ENCODE data around the gene ARRB2.

DNA sequence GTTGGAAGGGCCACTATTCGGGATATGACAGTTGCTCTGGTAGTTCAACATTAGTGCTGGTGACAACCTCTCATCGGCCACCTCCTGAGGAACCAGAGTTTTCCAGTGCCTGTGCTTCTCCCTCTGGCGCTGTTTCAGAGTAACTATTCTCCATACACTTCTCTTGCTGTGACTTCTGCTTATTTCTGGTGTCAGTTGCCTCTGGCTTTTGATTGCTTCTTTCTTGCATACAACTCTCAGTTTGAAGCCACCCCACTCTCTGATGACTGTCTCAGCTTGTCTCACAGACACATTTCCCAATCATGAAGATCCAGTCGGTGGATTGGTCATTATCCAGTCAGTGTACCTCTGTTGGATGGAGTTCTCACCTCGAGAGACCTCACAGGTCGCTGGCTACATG, 57.9 kb downstream of the ARRB2 start:
- TF ChIP-seq, protein P1, sequence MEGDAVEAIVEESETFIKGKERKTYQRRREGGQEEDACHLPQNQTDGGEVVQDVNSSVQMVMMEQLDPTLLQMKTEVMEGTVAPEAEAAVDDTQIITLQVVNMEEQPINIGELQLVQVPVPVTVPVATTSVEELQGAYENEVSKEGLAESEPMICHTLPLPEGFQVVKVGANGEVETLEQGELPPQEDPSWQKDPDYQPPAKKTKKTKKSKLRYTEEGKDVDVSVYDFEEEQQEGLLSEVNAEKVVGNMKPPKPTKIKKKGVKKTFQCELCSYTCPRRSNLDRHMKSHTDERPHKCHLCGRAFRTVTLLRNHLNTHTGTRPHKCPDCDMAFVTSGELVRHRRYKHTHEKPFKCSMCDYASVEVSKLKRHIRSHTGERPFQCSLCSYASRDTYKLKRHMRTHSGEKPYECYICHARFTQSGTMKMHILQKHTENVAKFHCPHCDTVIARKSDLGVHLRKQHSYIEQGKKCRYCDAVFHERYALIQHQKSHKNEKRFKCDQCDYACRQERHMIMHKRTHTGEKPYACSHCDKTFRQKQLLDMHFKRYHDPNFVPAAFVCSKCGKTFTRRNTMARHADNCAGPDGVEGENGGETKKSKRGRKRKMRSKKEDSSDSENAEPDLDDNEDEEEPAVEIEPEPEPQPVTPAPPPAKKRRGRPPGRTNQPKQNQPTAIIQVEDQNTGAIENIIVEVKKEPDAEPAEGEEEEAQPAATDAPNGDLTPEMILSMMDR (conservative IDR thresholded peaks at IDR 0.05): no peak
- no peak for TF ChIP-seq EZH2 (IDR thresholded peaks at IDR 0.05; ENCODE audit: low read depth)

Measured in PC-9 (cell line).